ENCODE results near the gene ACER2.

- TF ChIP-seq CTCF (IDR thresholded peaks at IDR 0.05) (no peak), POLR2A (IDR thresholded peaks at IDR 0.05) (no peak), POLR2AphosphoS5 (IDR thresholded peaks at IDR 0.05) (no peak)
These were observed 22.2 kb upstream of the ACER2 start for GRCh38 chr9:19386502-19387044.

Measured in stomach (tissue), 4 donors.